KMS-11 (cell line): ENCODE measurements around the gene ANP32E.

Source experiments
- H2AFZ ChIP-seq: fragments of 200-600 bp; sonication (generic); 2 replicates; pipeline ENCODE4 v1.6.1; 2016; ENCODE audit warnings: antibody characterized with exemption, mixed run types, low read depth
- H3K27ac ChIP-seq: fragments of 200-600 bp; sonication (generic); 2 replicates; pipeline ENCODE4 v1.6.1; 2016; ENCODE audit warnings: mild to moderate bottlenecking, mixed run types
- H3K27me3 ChIP-seq: fragments of 200-600 bp; sonication (generic); 2 replicates; pipeline ENCODE4 v1.6.1; 2017; ENCODE audit warnings: mild to moderate bottlenecking, low read depth, mixed run types, moderate library complexity; ENCODE audit not compliant: insufficient read depth
- H3K36me3 ChIP-seq: fragments of 200-600 bp; sonication (generic); 2 replicates; pipeline ENCODE4 v1.6.1; 2017; ENCODE audit warnings: mild to moderate bottlenecking, mixed run types; ENCODE audit not compliant: insufficient read depth
- H3K4me1 ChIP-seq: fragments of 200-600 bp; sonication (generic); 2 replicates; pipeline ENCODE4 v1.6.1; 2016; ENCODE audit warnings: mild to moderate bottlenecking, low read depth, mixed run types; ENCODE audit not compliant: poor library complexity, severe bottlenecking
- H3K4me2 ChIP-seq: fragments of 200-600 bp; sonication (generic); 2 replicates; pipeline ENCODE4 v1.7.0; 2016; ENCODE audit warnings: mild to moderate bottlenecking, mixed run types
- H3K4me3 ChIP-seq: fragments of 200-600 bp; sonication (generic); IDR thresholded peaks from 2 replicates; pipeline ENCODE4 v1.6.1; 2017; ENCODE audit warnings: low read depth, low read length, mixed read lengths; ENCODE audit not compliant: insufficient read depth
- H3K79me2 ChIP-seq: fragments of 200-600 bp; sonication (generic); 2 replicates; pipeline ENCODE4 v1.6.1; 2016; ENCODE audit warnings: low read depth, mixed run types; ENCODE audit not compliant: insufficient read depth
- H3K9ac ChIP-seq: fragments of 200-600 bp; sonication (generic); 2 replicates; pipeline ENCODE4 v1.6.1; 2016; ENCODE audit warnings: mild to moderate bottlenecking, mixed run types
- H4K20me1 ChIP-seq: fragments of 200-600 bp; sonication (generic); 2 replicates; pipeline ENCODE4 v1.6.1; 2016; ENCODE audit warnings: mild to moderate bottlenecking, mixed run types; ENCODE audit not compliant: insufficient read depth
- CTCF ChIP-seq: fragments of 200-600 bp; sonication (generic); conservative IDR thresholded peaks from 2 replicates; pipeline ENCODE4 v1.6.1; 2017; ENCODE audit warnings: low read depth, mild to moderate bottlenecking, antibody characterized with exemption, low read length, moderate library complexity, mixed read lengths

ANP32E gene

GRCh38 chr1:150263549-150263948 lies 27.6 kb upstream of the ANP32E start:
- H3K27ac ChIP-seq, result no peak overlapping the region
- peaks cover 10% of the 10 kb centered on the region; the same call in 1 of the 2 replicates for H3K27me3 ChIP-seq
- TF ChIP-seq CTCF, result no peak
- peaks cover 12% of the 10 kb centered on the region for H3K4me1 ChIP-seq
- H3K4me3 ChIP-seq, result no peak overlapping the region
- H2AFZ ChIP-seq, result no peak overlapping the region
- no peaks in the 10 kb centered on the region for H4K20me1 ChIP-seq
- peaks cover 20% of the 10 kb centered on the region for H3K79me2 ChIP-seq
- no peak overlapping the region for H3K9ac ChIP-seq
- H3K36me3 ChIP-seq, result peaks cover 8% of the 10 kb centered on the region; the same call in 1 of the 2 replicates
- no peak overlapping the region for H3K4me2 ChIP-seq

GRCh38 chr1:150262388-150263320 lies 26.7 kb upstream of the ANP32E start:
- no peak overlapping the region for H3K4me2 ChIP-seq
- no peaks in the 10 kb centered on the region for H4K20me1 ChIP-seq
- H3K4me3 ChIP-seq, result no peak overlapping the region
- no peak overlapping the region for H3K9ac ChIP-seq
- peaks cover 11% of the 10 kb centered on the region for H3K79me2 ChIP-seq
- peaks cover 8% of the 10 kb centered on the region; the same call in 1 of the 2 replicates for H3K36me3 ChIP-seq
- H3K4me1 ChIP-seq, result peaks cover 9% of the 10 kb centered on the region
- H2AFZ ChIP-seq, result no peak overlapping the region
- no peak overlapping the region for H3K27ac ChIP-seq
- H3K27me3 ChIP-seq, result peaks cover 17% of the 10 kb centered on the region
- TF ChIP-seq CTCF, result no peak

GRCh38 chr1:150261367-150261766 lies 25.5 kb upstream of the ANP32E start:
- H3K4me1 ChIP-seq, result peaks cover 1% of the 10 kb centered on the region
- TF ChIP-seq CTCF, result no peak
- peaks cover 8% of the 10 kb centered on the region; the same call in 1 of the 2 replicates for H3K36me3 ChIP-seq
- H3K9ac ChIP-seq, result no peak overlapping the region
- peaks cover 17% of the 10 kb centered on the region for H3K27me3 ChIP-seq
- no peak overlapping the region for H3K4me3 ChIP-seq
- H3K27ac ChIP-seq, result no peak overlapping the region
- no peaks in the 10 kb centered on the region for H4K20me1 ChIP-seq
- H2AFZ ChIP-seq, result no peak overlapping the region
- no peaks in the 10 kb centered on the region for H3K79me2 ChIP-seq
- H3K4me2 ChIP-seq, result no peak overlapping the region

- Histone ChIP-seq H3K27me3 (peaks cover 17% of the 10 kb centered on the region), H4K20me1 (no peaks in the 10 kb centered on the region), H3K9ac (no peak overlapping the region), H3K4me1 (peaks cover 13% of the 10 kb centered on the region), H3K27ac (no peak overlapping the region), H2AFZ (no peak overlapping the region), H3K79me2 (no peaks in the 10 kb centered on the region), H3K36me3 (no peaks in the 10 kb centered on the region), H3K4me3 (no peak overlapping the region), H3K4me2 (no peak overlapping the region)
- no peak for TF ChIP-seq CTCF
Observed at GRCh38 chr1:150259758-150260669, 24.1 kb upstream of the ANP32E start.
